Activated naive CD4-positive, alpha-beta T cell (primary cell): ENCODE results near the gene INTS7.

Source experiments
- DNase-seq, 4 experiments: peaks; one replicate each; lab custom pipeline; 2025; lab: John Stamatoyannopoulos, UW

Gene INTS7

GRCh38 chr1:211908453-211908852, 126.9 kb downstream of the INTS7 start:
- DNase-seq, result no peak

DNA sequence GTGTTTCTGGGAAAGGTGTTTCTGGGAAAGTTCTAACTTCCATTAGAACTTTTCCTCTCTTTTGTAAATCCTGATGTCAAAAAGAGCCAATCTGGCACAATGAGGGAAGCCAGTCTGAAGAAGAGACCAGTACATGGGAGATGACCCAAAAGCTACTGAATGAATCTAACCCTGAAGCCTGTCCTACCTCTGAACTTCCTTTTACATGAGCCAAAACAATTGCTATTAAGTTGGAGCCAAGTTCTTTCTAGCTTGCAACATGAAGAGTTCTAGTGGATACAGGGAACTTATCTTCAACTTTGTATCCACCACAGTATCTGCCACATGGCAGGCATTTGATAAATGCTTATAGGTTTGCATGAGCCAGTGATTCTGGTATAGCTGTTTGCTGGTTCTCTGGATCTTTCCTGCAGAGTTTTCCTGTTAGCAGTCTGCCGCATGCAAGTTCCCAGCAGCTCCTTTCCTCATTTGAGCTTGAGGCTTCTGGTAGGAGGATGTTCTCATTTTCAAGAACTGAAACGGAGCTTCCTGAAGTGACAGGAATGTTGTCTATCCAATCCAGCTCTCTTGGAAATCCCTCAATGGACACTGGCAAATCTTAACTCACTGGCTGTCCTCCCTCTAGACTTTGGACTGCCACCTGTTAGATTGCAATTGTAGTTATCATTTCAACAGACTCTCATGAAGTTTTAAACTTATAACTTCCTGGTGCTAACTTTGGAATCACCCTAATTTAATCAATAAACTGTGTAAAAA, 131.7 kb downstream of the INTS7 start:
- DNase-seq, result no peak

GRCh38 chr1:211902624-211903291, 132.6 kb downstream of the INTS7 start:
- no peak for DNase-seq

DNA sequence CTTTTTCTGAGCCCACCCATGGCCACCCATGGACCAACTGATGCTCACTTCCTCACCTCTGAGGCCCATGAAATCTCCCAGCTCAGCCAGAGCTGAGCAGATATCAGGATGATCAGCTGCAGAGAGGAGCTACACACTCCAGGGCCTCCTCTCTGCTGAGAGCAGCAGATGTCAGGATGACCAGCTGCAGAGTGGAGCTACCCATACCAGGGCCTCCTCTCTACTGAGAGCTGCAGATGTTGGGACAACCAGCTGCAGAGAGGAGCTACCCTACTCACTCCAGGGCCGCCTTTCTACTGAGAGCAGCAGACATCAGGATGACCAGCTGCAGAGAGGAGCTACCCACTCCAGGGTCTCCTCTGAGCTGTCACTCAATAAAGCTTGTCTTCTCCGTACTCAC, 133.4 kb downstream of the INTS7 start:
- no peak for DNase-seq

DNA sequence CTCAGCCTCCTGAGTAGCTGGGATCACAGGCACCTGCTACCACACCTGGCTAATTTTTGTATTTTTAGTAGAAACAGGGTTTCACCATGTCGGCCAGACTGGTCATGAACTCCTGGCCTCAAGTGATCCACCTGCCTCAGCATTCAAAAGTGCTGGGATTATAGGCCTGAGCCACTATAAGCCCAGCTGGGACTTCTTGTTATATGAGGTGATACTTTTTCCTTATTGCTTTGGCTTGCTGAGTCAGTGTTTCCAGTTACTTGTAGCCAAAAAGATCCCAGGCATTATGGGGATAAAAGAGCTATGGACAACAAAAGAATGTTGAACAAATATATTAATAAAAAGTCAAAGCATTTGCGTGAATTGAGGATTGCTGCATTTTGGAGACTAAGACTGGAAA, 134.9 kb downstream of the INTS7 start:
- DNase-seq, result no peak

DNA sequence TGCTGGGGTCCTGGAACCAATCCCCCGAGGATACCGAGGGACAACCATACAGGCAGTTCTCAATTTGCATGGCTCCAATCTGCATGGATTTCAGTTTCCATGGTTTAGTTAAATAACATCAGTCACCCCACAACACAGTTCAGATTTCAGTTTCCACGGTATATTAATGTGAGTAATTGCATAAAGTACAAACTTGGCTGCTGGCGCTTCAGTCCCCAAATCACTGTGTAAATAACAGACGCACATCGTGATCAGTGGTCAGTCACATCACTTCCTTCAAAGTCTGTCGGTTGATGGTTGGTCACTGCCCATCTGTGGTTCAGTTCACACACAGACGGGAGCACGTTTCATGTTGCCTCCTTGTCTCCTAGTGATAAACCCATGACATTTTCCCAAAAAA, 138.4 kb downstream of the INTS7 start:
- DNase-seq, result no peak

DNA sequence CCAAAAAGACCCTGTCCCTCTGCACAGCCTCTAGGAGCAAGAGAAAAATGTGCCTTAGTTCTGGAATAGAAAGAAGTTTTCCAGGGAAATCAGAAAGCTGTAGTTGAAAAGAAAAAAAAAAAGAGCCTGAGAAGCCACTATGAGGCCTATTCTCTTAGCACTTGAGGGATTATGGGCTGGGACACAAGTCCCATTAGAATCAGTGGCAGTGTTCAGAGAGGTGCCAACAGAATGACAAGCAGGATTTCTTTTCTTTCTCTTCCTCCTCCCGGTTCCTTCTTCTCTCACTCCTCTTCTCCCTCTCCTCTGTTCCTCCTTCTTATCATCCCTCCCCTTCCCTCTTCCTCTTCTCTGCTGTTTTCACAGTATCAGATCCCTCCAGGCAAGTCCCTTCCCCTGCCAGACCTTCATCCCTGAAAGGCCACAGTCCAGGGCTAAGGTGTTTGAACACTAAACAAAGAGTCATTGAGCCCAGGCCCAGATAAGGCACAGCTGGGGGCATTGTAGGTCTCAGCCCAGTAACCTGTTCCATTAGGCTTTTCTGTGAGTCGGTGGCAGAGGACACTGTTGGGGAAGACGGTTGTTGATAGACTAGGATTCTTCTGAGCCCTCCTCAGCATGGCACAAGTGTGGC, 140.1 kb downstream of the INTS7 start:
- no peak for DNase-seq

DNA sequence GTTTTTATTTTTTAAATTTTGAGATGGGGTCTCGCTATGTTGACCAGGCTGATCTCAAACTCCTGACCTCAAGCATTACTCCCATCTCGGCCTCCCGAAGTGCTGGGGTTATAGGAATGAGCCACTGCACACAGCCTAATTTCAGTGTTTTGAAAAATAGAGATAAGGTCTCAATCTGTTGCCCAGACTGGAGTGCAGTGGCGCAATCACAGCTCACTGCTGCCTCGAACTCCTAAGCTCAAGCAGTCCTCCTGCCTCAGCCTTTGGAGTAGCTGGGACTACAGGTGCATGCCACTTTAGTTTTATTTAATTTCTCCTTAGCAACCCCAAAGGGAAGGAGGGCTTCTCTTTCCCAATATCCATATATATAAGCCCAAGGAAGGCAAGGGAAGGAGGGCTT, 141.0 kb downstream of the INTS7 start:
- no peak for DNase-seq

- no peak for DNase-seq
Observed at GRCh38 chr1:211893260-211893659, 142.1 kb downstream of the INTS7 start.

- DNase-seq, result no peak
Observed at GRCh38 chr1:211892577-211892976, 142.8 kb downstream of the INTS7 start.

GRCh38 chr1:211891708-211892107, 143.6 kb downstream of the INTS7 start:
- DNase-seq, result no peak
